ENCODE data around the gene RILPL1.
"Not testable (repeated sequence)": the region's sequence is repeated elsewhere in the genome, so short reads cannot be mapped to it uniquely, and the experiment has no call there.

Gene RILPL1

DNA sequence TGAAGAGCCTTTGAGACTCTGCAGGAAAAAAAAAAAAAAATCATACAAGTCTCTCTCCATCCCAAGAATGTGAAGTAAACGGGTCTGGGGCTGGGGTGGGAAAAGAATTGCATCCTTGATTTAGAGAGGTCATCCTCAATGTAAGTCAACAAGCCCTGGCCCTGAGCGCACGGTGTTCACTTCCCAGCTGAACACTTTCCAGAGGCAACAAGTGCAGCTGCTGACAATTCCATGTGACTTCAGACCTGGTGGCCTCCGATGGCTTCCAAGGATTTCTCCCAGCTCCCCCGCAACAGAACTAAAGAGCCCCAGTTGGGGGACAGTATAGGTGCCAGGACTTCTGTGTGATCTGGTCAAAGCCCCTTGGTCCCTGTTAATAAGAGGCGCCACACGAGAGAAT is 2.4 kb downstream of the RILPL1 start:
- DNase-seq, result peak in 5 of 51 donors; percentile 3 to 21 (median 14)

DNA sequence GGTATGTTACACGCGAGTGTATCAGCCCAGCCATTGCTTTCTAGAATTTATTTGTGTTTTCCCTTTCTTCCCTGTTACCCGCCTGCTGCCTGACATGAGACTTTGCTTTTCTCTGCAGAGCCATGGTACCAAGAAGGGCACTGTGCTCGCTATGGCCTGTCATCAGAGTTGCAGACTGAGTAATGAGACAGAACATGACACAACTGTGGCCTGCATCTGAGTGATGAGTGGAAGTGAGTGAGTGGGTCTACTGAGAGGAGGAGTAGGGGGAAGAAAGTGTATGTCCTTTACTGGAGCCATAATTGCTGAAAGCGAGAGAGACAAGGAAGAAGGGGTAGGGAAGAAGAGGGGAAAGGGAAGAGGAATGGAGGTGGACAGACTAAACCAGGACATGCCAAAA is 2.9 kb downstream of the RILPL1 start:
- no peak for DNase-seq

DNA sequence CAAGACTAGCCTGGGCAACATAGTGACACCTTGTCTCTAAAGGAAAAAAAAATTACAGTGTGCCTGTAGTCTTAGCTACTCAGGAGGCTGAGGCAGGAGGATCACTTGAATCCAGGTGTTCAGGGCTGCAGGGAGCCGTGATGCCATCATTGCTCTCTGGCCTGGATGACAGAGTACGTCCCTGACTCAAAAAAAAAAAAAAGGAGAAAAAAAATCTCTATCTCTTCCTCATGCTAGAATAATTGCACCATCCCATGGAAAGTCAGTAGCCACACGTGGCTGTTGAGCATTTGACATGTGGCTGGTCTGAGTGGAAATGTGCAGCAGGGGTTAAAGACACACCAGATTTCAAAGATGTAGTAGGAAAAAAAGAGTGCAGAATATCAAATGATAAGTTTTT is 3.8 kb downstream of the RILPL1 start:
- no peak for DNase-seq

DNA sequence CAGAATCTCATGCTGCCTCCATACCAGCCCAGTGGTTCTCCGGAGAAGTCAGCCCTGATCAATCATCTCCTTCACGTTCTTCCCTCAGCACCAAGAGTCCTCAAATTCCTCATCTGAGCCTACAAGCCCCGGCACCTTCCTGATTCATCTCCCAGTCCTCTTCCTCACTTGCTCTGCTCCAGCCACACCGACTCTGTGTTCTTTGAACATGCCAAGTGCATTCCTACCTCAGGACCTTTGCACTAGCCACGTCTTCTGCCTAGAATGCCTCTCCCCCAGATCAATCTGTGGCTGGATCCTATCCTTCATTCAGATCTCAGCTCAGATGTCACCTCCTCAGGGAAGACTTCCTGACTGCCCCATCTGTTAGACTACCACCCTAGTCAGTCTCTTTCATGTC is 4.7 kb downstream of the RILPL1 start:
- no peak for DNase-seq

DNA sequence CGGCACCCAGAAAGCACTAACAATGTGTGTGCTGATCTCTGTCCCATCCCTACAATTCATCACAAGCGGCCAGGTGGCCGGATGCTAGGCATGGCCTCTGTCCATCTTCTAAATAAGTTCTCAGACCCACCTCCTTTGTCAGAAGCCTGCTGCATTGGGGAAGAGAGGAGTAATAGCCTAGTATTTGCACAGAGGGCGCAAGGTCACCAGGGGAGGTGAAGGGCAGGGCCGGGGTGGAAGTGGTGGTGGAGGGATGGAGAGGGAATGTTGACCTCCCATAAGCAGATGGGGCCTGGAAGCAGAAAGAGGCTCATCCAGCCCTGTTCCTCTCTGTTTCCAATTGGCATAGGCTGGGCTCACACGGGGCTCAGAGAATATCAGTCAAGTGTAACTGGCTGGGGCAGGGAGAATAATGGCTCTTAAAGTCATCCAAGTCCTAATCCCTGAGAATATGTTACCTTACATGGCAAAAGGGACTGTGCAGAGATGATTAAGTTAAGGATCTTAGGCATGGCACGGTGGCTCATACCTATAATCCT is 6.9 kb downstream of the RILPL1 start:
- DNase-seq, result no peak

DNA sequence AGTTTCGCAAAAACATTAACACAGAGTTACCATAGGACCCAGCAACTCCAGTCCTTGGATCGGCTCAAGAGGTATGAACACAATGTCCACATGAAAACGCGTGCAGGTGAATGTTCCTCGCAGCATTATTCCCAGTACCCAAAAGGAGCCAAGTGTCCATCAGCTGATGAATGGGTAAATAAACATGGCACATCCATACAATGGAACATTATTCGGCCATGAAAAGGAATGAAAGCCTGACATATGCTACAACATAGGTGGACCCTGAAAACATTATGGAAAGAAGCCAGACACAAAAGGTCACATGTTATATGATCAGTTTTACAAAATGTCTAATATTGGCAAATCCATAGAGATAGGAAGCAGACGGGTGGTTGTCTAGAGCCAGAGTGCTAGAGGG is 9.1 kb downstream of the RILPL1 start:
- DNase-seq, result no peak

DNA sequence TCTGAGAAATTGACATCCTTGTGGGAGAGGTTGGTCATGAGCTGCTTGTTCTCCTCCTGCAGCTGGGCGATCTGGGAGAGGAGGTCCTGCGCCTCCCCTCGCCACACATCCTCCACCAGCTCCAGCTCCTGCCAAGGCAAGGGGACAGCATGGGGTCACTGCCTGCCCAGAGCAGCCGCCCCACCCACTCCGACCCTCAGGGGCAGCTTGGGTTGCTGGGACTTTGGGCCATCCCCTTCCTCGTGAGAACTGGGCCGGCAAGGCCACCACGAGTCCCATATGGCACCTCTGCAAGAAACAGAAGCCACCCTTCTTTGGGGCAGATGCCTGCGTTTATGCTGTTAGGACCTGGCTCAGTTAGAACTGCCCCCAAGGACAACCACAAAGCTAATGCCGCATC is 10.0 kb downstream of the RILPL1 start:
- no peak for DNase-seq

DNA sequence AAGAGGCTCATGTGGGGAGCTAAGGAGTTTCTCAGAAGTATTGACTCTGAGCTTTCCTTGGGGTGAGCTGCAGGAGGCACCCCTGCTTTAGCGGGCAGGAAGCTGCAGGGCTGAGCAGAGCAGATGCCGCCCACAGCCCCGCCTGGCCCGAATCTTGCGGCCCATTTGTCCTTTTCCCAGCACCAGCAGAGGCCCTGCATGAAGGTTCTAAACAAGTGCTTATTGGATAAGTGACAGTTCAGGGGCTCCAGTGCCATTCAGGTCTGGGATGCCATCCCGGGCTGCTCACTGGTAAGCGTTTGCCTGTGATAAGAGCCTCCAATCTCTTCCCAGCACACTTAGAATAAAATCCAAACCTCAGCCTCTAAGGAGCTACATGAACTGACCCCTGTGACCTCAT is 11.4 kb downstream of the RILPL1 start:
- no peak for DNase-seq

DNA sequence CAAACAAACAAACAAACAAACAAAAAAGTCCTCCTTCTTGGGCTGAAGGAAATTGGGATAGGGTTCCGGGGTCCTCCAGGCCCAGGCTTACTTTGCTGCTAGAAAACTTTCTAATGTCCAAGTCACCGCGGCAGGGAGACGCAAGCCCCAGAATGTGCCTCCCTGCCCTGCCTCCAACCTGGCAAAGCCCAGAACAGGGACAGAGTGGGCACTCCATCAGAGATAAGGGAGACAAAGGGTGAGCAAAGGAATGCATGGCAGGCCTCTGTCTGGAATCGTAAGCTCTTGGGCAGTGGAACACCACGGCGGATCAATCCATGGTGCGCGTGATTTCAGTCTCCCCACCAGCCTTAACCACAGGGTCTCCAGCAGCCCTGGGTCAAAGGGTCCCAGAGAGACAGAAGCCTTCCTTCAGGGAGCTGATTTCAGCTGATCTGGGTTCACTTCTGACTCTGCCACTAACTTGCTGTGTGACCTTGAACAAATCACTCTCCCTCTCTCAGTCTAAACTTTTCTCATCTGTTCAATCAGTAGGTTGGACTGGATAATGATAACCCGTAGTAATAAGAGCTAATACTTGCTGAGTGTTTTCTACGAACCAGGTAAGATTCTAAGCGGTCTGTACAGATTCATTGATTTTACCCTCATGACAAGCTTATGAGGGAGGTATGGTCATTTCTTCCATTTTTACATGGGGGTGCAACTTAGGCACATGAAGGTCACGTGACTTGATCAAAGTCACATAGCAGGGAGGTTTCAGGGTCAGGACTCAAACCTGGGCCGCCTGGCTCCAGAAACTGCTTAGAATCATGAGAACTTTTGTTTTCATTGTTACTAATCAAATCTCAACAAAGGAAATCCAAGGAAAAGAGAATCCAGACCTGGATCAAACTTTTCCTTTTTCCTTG is 12.7 kb downstream of the RILPL1 start:
- no peak for DNase-seq

DNA sequence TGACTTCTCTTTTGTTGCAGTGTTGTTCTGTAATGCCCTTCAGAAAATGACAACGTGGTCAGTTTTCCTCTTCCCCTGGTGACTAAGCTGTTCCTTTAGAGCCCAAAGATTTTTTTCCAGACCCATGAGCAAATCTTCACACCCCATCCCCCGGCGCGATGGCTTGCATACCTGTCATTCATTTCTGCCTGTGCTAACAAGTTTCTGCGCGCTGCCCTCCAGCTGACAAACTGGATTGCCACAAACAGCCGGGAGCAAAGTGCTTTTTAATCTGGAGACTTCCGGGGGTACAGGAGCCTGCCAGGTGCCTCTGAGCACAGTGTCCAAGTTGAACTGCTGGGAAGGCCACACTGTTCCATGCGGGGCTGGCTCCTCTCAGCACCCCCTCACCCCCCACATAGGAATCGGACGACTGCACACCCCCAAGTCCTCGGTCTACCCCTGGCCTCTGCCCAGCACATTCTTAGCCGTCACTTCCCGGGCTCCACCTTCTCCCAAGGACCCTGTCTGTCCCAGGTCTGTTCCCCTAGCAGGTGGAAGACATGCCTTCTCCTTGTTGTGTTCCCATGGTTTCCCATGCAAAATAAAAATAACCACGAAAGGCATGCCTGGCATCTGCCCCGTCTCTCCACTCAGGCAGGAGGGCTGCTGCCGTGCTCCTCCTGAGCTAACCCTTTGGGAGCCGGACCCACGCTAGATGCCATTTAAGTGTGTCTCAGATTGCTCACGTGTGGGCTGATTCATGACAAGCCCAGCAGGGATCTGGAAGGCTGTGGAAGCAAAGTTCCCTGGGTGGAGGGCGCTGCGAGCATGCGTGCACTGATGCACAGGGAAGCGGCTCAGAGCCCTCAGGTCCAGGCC is 14.1 kb downstream of the RILPL1 start:
- DNase-seq, result peak in 7 of 51 donors; percentile 2 to 43 (median 12)

DNA sequence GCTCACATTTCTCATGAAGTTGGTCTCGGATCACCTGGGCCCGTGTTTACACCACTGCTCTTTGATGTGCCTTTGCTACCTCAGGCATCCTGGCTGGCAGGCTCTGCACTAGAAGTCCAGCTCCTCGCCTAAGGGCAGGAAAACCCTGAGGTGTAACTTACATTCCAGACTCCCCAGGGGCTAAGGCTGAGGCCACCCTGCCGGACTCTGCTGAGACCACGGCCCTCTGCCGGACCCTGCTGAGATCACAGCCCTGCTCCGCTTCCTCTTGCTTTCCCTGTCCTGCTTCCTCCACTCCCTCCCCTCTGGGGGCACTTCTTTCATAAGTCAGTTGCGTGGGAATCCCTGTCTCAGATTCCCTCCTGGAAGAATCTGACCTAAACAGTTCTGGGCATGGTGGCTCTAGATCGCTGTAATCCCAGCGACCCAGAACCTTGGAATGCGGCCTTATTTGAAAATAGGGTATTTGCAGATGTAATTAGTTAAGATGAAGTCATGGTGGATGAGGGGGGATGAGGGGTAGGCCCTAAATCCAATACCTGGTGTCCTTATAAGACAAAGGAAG is 17.2 kb downstream of the RILPL1 start:
- DNase-seq, result no peak

DNA sequence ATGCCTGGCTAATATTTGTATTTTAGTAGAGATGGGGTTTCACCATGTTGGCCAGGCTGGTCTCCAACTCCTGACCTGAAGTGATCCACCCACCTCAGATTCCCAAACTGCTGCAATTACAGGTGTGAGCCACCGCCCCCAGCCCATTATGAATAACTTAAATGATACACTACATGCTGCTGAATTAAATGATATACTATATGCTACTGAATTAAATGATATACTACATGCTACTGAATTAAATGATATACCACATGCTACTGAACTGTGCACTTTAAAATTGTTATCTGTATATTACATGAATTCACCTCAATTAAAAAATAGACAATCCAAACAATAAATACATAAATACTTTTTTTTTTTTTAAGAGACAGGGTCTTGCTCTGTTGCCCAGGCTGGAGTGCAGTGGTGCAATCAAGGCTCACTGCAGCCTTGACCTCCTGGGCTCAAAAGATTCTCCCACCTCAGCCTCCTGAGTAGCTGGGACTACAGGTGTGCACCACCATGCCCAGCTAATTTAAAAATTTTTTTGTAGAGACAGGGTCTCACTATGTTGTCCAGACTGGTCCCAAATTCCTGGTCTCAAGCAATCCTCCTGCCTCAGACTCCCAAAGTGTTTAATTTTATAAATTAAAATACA is 18.8 kb downstream of the RILPL1 start:
- not testable (repeated sequence) for DNase-seq

DNA sequence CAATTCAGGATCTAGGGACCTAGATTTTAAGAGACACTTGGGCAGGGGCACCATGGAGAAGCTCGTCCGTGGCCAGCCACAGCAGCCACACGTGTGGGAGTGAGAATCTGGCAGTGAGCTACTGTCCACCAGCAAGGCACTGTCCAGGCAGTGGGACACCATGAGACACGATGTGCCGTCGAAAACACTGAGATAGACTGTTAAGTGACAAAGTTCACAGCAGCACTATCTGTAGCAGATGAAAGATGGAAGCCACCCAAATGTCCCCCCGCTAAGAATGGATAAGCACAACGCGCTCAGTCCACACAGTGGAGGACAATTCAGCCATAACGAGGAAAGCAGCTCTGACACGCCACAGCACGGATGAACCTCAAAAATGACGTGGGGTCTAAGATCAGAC is 19.7 kb downstream of the RILPL1 start:
- no peak for DNase-seq

DNA sequence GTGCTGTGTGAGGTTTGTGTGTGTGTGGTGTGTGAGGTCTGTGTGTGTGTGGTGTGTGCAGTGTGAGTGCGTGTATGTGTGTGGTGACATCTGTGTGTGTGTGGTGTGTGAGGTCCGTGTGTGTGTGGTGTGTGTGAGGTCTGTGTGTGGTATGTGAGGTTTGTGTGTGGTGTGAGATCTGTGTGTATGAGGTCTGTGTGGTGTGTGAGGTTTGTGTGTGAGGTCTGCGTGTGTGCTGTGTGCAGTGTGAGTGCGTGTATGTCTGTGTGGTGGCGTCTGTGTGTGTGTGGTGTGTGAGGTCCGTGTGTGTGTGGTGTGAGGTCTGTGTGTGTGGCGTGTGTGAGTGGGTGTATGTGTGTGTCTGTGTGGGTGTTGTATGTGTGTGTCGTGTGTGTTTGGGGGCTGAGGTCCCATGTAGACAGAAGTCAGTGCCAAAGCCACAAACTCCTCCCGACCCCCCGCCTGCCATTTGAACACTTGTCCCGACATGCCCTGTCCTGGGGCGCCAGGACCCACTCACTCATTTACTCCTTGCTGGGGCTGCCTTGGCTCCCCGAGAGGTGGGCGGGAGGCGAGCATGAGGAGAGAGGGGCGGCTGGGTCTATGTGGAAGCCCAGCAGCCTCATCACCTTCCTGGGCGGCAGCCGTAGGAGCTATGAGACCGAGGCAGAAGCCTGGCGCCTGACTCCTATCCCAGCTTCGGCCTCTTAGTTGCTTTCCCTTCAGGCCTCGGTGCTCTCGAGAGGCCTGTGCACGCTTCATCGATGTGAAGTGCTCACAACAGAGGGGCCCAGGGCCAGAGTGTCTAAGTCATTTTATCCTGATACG is 20.5 kb downstream of the RILPL1 start:
- no peak for DNase-seq

DNA sequence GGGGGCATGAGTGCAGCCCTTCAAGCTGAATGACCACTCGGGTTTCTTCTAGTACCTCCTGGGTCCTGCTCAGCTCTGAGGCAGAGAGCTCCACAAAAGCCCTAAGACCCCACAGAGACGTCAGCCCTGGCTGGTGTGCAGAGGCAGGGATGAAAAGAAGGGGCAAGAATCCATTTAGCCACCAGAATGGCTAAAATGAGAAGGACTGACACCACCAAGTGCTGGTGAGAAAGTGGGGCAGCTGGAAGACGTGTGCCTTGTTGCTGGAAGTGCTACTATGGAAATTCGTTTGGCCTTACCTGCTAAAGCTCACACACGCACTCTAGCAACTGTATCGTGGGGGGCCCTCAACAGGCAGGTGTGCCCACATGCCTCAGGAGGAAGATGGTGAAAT is 26.7 kb downstream of the RILPL1 start:
- DNase-seq, result no peak

DNA sequence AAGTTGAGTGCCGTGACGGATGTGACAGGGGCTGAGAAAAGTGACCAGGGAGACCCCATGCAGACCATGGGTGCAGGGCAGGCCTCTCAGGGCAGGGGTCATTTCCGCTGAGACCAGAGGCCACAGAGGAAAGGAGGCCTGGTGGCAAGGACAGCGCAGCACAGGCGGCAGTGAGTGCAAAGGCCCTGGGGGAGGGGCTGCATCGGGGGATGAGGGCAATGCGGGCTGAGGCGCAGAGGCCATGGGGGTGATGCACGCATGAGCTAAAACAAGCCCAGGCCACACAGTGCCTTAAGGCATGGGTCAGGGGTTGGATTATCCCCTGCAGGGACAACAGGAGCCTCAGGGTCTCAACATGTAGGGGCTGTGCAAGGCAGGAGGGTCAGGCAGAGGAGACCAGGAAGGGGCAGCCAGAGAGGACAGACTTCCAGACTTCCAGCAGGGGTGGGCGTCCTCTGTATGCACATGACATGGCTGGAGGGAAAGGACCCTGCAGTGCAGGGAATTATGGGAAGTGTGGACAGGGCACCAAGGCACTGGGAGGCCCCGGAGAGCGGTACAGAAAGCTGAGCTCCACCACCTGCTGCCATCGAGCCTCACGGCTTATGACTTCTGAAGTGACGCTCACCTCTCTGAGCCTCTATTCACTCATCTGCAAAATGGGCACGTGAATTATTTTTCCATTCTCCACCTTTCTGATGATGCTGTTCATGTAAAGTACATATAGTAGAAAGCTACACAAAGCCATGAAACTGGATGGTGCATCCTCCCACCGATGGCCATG is 27.3 kb downstream of the RILPL1 start:
- DNase-seq, result no peak

DNA sequence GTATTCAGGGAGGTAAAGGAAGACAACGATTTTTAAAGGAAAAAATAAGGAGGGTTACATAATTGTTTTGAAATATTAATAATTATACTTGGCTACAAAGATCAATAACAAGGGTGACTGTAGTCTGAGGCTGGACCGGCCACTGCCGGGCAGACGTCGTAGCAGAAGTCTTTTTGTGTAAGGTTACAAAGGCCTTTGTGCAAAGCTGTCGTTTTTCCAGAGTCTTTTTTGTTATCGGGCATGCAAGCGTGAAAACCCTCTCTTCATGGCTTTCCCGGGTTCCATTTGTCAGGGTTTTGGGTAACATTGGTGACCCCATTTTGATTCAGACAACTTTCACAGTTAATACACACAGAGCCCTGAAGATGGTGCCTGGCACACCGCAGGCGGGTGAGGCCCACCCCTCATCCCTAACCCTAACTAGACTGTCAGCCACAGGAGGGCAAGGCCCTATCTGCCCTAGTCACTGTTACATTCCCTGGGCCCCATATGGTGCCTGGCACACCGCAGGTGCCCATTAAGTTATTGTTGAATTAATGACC is 31.3 kb downstream of the RILPL1 start:
- peak in 21 of 51 donors; percentile 5 to 59 (median 35) for DNase-seq

DNA sequence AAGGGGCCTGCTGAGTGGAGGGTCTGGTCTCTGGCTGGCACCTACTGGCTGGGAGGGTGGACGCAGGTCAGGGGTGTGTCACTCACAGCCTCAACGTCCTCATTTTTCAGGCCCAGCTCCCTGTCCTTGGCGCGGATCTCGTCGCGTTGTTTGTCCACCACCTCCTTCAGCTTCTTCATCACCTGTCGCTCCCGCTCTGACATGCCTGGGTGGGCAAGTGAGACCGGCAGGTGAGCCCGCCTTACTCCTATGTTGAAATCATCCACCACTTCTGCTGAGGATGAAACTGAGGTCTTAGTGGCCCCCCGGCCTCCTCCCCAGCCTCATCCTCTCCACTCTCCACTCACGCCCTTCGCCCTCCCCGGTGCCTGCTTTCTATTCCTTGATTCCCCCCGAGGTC is 34.2 kb downstream of the RILPL1 start:
- no peak for DNase-seq

DNA sequence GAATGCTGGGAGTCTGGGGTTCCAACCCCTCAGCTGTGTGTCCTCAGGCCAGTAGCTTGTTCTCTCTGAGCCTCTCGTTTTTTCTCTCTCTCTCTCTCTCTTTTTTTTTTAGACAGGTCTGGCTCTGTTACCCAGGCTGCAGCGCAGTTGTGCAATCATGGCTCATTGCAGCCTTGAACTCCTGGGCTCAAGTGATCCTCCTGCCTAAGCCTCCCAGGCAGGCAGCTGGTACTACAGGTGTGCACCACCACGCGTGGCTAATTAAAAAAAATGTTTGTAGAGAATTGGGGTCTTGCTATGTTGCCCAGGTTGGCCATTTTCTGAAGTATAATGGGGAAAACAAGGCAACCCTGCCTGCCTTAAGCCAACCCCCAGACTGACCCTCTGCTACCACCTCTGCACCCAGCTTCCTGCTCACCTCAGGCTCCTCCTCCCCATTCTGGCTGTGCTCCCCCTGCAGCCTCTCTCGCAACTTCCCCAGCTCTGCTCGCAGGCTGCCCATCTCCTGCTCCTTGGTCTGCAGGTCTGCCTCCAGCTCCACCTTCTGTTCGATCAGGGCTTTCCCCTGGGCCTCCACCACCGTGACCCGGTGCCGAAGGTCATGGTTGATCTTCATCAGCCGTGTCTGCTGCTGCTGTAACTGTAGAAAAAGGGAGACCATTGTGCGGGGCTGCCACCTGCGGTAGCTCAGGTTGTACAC is 35.2 kb downstream of the RILPL1 start:
- no peak for DNase-seq
